Stromal cell of bone marrow (primary cell): ENCODE measurements around the gene ASB9.
A peak's percentile ranks its signal among the peaks of the same experiment; 100 is the strongest.
"Not testable (repeated sequence)": the region's sequence is repeated elsewhere in the genome, so short reads cannot be mapped to it uniquely, and the experiment has no call there.

Experiments
- DNase-seq: peaks from one replicate; pipeline ENCODE4 v3.0.0-alpha.2; 2012; ENCODE audit warnings: low read depth

Gene ASB9

DNA sequence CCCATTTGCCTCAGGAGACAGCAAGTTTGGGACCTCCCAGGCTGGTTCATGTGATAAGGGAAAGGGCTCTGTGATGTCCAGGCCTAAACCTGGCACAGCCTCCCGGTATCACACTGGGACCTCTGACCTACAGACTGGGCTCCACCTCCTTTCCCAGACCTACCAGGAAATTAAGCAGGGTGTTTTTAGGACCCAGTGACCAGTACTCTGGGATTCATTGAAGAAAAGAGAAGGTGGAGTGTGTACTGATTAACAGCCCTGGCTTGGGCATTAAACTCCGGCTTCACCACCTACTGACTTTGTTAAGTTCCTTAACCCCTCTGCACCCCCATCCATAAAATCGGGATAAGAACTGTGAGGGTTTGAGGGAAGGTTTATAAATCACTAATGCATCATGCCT, 28.6 kb downstream of the ASB9 start:
- DNase-seq, result no peak

DNA sequence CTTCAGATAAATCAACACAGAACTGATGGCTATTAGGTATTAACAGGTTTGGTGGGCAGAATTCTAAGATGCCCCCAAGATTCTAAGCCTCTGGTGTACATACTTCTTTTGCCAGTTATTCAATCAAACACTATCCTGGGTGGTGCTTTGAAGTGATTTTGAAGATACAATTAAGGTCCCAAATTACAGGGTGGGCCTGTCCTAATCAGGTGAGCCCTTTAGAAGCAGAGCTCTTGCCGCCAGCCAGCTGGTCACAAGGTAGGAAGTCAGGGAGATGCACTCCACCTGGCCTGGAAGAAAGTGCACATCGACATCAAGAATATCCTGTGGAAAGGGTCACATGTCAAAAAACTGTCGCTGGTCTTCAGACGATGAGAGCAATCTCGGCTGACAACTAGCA, 29.5 kb downstream of the ASB9 start:
- DNase-seq, result no peak

DNA sequence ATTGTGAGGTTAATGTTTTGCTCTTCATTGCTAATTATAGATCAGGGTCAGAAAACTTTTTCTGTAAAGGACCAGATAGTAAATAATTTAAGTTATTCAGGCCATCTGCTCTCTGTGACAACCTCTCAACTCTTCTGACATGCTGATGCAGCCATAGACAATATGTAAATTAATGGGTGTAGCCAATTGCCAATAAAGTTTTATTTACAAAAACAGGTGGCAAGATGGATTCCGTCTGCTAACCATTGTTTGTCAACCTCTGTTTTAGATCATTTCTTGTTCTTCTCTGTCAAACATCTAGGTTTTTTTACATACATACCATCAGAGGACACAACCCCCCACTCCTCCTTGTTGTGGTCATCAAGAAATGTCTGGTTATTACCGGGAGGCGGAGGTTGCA, 33.7 kb downstream of the ASB9 start:
- DNase-seq, result no peak

DNA sequence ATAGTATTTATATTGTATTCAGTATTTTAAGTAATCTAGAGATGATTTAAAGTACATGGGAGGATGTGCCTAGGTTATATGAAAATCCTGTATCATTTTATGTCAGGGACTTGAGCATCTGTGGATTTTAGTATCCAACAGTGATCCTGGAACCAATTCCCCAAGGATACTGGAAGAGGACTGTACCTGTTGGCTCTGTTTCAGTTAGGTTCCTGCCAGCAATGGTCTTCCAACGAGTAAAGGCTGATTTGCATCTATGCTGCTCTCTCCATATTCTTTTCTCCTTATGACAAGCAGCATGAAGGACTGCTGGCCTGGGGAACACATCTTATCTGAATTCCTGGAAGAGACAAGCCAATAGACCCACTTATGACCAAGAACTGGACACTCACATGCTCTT, 34.9 kb downstream of the ASB9 start:
- DNase-seq, result no peak

DNA sequence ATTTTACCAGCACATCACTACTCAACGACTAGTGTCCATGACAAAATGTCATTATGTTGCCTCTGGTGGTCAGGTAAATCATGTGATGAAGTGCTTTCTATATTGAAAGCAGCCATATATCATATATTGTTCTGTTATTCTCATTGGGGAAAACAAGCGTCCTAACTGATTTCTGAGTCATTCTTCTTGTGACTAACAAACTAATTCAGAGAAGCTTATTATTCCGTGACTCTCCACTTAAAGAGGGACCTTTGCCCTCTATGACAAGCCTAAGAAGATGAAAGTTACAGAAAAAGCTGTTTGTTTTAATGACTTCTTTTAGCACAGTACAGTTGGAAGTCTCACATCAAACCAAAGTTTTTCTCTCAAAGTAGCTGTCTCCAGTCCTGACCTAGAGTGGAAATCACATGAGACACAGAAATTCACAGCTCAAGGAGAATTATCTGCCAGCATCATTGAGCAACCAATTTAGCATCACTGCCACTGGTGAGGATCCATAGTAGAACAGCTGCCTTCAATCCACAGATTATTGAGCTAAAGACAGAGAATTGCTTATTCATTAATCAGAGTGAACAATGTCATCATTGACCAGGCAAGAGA, 36.4 kb downstream of the ASB9 start:
- DNase-seq, result no peak

DNA sequence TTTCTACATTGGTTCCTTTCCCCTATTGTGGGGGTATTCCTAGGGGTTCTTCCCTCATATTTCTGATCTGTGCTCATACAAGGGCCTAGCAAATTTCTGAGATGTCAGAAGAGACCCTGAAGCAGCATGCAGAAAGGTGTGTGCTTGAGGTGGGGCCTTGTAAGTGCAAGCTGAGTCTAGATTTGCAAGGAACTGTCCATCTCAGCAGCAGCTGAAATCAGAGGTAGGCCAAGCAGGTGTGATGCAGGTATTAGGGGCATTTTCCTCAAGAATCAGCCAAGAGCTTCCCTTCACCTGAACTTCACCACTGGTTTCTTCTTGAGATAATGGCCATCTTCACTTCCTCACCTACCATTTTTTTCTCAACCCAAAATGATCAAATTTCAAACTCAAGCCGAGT, 45.1 kb downstream of the ASB9 start:
- DNase-seq, result no peak

DNA sequence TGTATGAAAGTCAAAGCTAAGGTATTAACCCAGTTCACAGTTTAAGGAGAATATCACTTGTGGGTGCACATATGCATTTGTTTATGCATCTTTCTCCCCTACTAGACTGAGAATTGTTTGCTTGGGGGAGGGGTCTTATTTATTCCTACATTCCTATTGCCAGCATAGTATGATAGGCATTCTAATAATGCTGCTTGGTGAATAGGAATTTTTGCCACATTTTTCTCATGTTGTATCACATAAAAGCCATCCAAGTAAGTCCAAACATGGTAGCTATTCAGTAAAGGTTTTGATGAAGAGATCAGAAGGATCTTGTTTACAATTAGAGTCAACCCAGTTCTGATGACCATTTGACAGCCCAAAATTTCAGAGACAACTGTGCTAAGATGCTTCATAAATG, 48.6 kb downstream of the ASB9 start:
- DNase-seq, result no peak

DNA sequence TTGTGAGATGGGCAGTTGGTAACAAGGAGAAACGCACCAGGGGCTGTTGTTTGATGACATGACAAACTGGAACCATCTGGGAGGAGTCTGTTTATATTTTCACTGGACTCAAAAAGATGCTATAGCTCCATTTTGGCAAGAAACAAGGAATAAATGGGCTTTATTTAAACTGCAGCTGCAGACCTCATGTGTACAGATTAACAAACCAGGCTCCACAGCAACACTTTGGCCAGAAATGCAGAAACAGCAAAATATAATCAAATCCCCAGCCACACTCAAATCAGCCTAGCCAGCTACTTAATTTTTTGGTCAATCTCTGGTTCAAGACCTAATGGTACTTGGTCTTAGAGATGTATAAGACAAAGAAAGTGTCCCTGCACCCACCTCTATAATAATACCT, 52.7 kb downstream of the ASB9 start:
- DNase-seq, result no peak

DNA sequence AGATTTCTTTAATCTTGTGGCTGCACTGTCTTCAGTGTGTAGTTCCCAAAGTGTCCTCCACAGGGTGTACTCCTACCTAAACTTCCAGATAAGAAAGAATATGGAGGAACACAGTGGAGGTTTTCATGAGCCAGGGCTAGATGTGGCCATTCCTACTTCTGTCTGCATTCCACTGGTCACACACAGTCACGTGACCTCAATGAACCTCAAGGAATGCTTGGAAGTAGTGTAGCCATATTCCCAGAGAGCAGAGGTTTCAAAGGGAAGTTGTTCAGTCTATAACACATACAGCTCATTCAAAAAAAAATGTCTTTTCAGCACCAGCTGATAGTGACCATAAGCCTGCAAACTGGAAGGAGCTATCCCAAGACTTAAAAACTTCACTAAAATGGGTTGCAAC, 53.6 kb downstream of the ASB9 start:
- no peak for DNase-seq

DNA sequence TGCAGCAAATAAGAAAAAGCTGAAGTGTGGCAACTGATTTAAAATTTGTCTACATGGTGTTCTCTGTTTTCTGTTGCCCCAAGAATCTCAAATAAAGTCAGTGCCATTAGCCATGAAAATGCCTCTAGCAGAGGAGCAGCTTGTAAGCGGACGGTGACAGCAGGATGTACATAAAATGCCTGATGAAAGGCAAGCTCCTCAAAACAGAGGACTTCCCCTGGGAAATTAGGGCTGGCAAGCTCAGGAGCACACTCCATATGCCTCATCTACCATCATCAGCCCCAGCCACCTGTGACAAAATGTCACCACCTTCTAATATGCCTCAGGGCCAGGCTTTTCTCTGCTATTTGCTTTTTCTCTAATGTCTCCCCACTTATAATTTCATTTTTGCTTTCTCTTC, 54.5 kb downstream of the ASB9 start:
- DNase-seq, result no peak

DNA sequence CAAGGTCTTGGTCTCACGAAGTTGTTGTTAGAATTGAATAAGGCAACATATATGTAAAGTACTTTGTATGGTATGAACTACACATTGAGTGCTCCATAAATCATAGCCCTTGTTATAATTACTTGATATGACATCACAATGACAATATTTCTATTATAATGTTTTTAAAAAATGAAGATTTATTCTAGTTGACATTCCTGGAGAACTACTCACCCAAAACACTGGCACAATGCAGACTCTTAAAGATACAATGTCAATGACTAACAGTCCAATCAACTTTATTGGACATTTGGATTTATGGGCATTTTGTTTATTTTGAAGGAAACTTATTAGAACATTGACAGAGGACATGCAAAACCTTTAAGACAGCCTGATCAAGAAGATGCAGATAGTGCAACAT, 55.3 kb downstream of the ASB9 start:
- no peak for DNase-seq

DNA sequence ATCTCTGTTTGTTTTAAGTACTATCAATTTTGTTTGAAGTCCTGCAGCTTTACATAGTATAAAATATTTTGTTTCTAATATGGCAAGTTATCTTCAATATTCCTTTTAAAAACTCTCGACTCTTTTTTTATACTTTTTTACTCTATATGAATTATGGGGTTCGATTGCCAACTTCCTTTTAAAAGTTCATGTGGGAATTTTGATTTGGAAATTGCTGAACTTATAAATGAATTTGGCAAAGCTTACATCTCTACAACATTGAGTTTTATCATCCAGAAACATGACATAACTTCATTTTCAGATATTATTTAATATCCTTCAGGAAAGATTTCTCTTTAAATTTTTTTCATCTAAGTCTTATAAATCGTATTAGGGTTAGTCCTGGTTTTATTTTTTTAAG, 60.8 kb downstream of the ASB9 start:
- DNase-seq, result no peak

DNA sequence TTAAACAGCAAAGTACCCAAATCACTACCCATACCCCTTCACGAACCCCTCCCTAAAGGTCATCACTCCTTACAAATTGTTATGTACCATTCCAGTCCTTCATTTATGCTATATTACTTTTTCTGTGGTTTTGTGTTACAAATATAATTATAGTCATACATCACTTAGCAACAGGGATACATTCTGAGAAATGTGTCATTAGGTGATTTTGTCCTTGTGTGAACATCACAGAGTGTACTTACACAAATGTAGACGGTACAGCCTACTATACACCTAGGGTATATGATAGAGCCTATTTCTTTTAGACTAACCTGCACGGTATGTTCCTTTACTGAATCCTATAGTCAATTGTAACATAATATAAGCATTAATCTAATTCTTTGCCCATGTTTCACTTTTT, 61.9 kb downstream of the ASB9 start:
- no peak for DNase-seq

DNA sequence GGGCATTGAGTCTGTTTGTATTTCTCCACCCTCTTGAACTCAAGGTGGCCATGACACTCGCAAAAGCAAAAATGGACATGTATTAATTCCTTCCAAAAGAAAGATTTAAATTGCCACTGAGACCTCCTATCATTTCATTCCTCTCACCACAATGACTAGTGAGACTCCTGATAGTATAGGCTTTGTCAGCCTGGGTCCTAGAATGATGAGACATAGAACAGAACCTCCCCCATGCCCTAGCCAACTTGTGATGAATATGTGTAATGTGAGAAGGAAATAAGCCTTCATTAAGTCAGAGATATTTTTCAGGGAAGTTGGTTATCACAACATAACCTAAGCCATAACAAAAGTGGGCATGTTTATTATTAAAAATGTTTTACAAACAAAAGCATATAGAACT, 62.5 kb downstream of the ASB9 start:
- DNase-seq, result no peak

DNA sequence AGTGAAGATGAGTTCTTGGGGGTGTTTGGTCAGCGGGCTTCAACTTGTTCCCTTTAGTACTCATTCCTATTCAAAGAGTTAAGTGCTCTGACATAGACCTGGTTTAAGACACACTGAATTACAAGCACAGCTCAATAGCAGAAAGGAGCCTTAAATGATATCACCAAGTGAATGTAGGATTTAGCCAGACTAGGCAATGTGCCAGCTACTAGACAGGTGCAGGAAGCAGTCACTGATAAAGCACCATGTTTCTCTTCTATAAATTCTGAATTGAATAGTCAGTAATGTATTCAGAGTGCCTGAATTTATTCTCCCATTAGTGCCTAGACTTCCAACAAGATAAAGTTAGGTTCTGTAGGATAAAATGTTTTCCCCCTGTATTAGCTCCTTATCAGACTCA, 63.6 kb downstream of the ASB9 start:
- no peak for DNase-seq

DNA sequence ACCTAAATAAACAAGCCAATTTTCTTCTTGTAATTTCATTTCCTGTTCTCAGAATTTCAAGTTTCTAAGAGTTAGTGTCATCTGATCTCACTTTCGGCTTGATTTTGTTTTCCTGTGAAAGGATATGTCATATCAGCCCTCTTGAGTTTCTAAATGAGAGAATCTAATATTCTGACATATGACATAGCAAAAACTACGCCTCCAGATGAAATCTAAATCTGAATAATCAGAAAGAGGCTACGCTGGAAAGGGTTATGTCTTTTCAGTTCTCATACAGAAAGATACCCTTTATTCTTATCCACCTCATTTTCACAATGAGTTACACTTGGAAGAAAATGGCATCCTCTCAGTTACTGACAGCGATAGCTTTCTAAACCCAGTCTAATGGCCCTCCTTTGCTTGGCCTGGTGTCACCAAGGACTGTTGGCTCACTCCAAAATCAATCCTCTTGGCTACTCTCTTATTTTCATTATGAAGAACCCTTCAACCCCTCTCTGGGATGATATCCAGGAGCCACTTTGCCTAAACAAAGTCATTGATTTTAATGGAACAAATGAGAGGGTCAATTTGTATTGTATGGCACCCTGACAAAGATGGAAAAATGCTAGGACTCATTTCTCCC, 65.6 kb downstream of the ASB9 start:
- DNase-seq, result no peak

DNA sequence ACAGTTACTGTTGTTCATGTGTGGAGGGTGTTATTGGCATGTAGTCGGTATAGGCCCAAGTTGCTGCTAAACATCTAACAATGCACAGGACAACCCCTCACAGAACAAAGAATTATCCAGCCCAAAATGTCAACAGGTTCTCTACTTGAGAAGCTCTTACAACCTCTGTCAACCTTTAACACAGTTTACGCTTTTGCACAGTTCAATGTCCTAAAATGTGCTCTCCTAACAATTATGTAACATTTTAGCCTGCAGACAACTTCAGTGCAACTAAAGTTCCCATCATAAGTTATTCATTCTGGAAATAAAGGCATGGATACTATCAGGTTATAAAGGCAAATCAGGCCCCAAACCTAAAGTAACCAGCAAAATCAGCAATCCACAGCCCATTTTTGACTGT, 66.2 kb downstream of the ASB9 start:
- no peak for DNase-seq

DNA sequence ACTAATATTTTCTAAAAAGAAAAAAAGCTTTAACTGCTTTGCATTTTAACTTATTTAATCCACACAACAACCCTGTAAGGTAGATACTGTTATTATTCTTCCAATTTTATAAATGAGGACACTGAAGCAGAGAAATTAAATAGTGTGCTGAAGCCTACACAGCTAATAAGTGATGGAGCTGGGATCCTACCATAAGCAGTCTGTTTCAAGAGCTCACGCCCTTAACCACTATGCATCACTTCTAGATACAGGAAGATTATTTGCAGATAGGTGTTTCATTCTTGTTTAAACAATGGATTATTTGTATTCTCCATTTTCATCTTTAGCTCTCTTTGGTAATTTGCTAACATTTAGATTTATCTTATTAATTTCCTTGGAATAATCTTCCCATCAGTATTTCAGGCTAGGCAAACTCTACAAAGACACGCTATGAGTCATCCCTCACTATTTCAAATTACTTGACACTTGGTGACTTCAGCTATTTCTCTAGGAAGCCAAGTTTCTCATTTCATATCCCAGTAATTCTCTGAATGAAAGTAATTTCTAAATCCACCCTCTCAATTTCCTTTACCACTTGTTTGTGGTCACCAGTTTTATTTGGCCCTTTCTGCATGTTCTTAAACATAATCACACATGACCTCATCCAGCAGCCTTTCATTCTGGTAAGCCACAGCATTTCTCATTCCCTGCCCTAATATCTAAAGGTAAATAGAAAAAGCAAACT, 67.3 kb downstream of the ASB9 start:
- peak; percentile 33 for DNase-seq

DNA sequence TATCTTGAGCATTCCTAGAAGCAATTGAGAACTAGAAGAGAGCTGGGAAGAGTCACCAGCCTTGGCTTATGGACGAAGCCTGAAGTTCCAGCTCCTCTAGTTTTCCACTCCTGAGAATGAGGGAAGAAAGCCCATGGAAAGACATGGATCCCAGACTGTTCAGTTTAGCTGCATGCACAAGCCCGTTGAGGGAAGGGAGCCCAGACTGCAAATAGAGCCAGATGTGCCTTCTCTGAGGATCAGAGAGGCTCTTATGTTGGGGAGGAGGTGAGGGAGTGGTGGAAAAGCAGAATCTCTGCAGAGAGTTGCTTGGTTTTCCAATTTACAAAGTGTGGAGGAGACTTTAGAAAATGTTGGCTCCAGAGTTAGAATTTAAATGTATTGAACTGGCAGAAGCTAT, 69.0 kb downstream of the ASB9 start:
- no peak for DNase-seq

DNA sequence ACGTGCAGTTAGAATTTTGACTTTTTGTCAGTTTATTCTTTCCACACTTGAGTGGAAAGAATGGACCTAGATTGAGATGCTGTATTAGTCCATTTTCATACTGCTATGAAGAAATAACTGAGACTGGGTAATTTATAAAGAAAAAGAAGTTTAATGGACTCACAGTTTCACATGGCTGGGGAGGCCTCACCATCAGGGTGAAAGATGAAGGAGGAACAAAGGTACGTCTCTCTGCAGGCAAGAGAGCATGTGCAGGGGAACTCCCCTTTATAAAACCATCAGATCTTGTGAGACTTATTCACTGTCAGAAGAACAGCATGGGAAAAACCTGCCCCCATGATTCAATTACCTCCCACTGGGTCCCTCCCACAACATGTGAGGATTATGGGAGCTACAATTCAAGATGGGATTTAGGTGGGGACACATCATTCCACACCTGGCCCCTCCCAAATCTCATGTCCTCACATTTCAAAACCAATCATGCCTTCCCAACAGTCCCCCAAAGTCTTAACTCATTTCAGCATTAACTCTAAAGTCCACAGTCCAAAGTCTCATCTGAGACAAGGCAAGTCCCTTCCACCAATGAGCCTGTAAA, 71.2 kb downstream of the ASB9 start:
- DNase-seq, result not testable (repeated sequence)

DNA sequence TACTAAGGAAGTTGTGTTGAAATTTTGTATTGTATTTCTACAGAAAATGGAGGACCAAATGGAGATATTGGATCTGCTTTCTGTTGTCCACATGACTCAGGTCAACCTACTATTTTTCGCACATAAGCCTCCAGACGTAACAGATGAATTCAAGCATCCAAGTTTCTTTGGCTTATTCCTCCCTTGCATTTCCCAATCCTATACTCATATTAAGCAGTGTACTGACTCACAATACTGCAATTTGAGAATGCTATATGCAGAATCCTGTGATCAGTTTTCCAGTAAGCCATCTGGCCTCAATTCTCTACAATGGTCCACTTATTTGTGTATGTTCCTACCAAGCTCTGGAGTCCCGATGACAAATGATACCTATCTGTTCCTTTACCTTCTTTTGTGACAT, 75.7 kb downstream of the ASB9 start:
- DNase-seq, result no peak
